ENCODE data around the gene ERP29. TPM values are rescaled to one million over a fixed set of nuclear protein-coding genes. Genes with fewer than 3 reads are reported as not detected.
"Not testable (repeated sequence)": the region's sequence is repeated elsewhere in the genome, so short reads cannot be mapped to it uniquely, and the experiment has no call there.

ERP29 gene
- total RNA-seq, 2 donors from 2014 or later: 152 to 183 TPM

GRCh38 chr12:111995782-111996480 lies 17.3 kb upstream of the ERP29 start:
- H3K4me3 ChIP-seq (ENCODE audit: low read length): no peak overlapping the region
- H3K9me3 ChIP-seq (ENCODE audit: control insufficient read depth, low read length): no peaks in the 10 kb centered on the region
- H3K4me3 Mint-ChIP-seq: no peak overlapping the region
- no peaks in the 10 kb centered on the region for H3K4me1 Mint-ChIP-seq
- H3K36me3 Mint-ChIP-seq (ENCODE audit: low read depth): peaks cover 5% of the 10 kb centered on the region
- no peaks in the 10 kb centered on the region for H3K27me3 ChIP-seq (ENCODE audit: control insufficient read depth, insufficient read depth, low read length, poor library complexity, severe bottlenecking)
- TF ChIP-seq CTCF (conservative IDR thresholded peaks at IDR 0.05): no peak
- H3K4me1 ChIP-seq (ENCODE audit: control insufficient read depth, insufficient read depth, low read length): no peaks in the 10 kb centered on the region
- no peaks in the 10 kb centered on the region for H3K27me3 Mint-ChIP-seq (ENCODE audit: insufficient read depth)
- no peak overlapping the region for H3K27ac Mint-ChIP-seq
- no peaks in the 10 kb centered on the region for H3K36me3 ChIP-seq (ENCODE audit: control insufficient read depth, insufficient read depth, low read length)
- no peaks in the 10 kb centered on the region for H3K9me3 Mint-ChIP-seq
- H3K27ac ChIP-seq (ENCODE audit: low read depth, low read length): no peak overlapping the region
- no peak for DNase-seq
- WGBS, 2 experiments (ENCODE audit: insufficient coverage in 1 of 2, insufficient read length in 1 of 2): 100% methylated on average over 1 of the region's 1 CpG; no CpG with 5 or more reads in 1 of the 2 experiments
- H3K9ac ChIP-seq (ENCODE audit: extremely low read depth, low read length, poor library complexity, severe bottlenecking): no peak overlapping the region

GRCh38 chr12:111997300-111997699 lies 15.9 kb upstream of the ERP29 start:
- H3K36me3 ChIP-seq (ENCODE audit: control insufficient read depth, insufficient read depth, low read length): no peaks in the 10 kb centered on the region
- Mint-ChIP-seq H3K36me3 (ENCODE audit: low read depth) (peaks cover 3% of the 10 kb centered on the region), H3K27me3 (ENCODE audit: insufficient read depth) (no peaks in the 10 kb centered on the region), H3K4me1 (no peaks in the 10 kb centered on the region), H3K27ac (no peak overlapping the region), H3K4me3 (no peak overlapping the region), H3K9me3 (no peaks in the 10 kb centered on the region)
- TF ChIP-seq CTCF (conservative IDR thresholded peaks at IDR 0.05): no peak
- H3K9ac ChIP-seq (ENCODE audit: extremely low read depth, low read length, poor library complexity, severe bottlenecking): no peak overlapping the region
- DNase-seq: no peak
- H3K27me3 ChIP-seq (ENCODE audit: control insufficient read depth, insufficient read depth, low read length, poor library complexity, severe bottlenecking): no peaks in the 10 kb centered on the region
- no peak overlapping the region for H3K27ac ChIP-seq (ENCODE audit: low read depth, low read length)
- WGBS, 2 experiments (ENCODE audit: insufficient coverage in 1 of 2, insufficient read length in 1 of 2): 88% methylated on average over 2 of the region's 2 CpGs; no CpG with 5 or more reads in 1 of the 2 experiments
- H3K4me3 ChIP-seq (ENCODE audit: low read length): no peak overlapping the region
- no peaks in the 10 kb centered on the region for H3K9me3 ChIP-seq (ENCODE audit: control insufficient read depth, low read length)
- H3K4me1 ChIP-seq (ENCODE audit: control insufficient read depth, insufficient read depth, low read length): no peaks in the 10 kb centered on the region

- Mint-ChIP-seq H3K27ac (no peak overlapping the region), H3K36me3 (ENCODE audit: low read depth) (peaks cover 9% of the 10 kb centered on the region), H3K4me1 (no peaks in the 10 kb centered on the region), H3K4me3 (no peak overlapping the region), H3K27me3 (ENCODE audit: insufficient read depth) (no peaks in the 10 kb centered on the region), H3K9me3 (no peaks in the 10 kb centered on the region)
- no peaks in the 10 kb centered on the region for H3K9me3 ChIP-seq (ENCODE audit: control insufficient read depth, low read length)
- H3K9ac ChIP-seq (ENCODE audit: extremely low read depth, low read length, poor library complexity, severe bottlenecking): no peak overlapping the region
- no peak overlapping the region for H3K27ac ChIP-seq (ENCODE audit: low read depth, low read length)
- H3K4me3 ChIP-seq (ENCODE audit: low read length): no peak overlapping the region
- no peaks in the 10 kb centered on the region for H3K27me3 ChIP-seq (ENCODE audit: control insufficient read depth, insufficient read depth, low read length, poor library complexity, severe bottlenecking)
- 93 to 97% methylated on average over 3 to 4 of the region's 4 CpGs for WGBS, 2 experiments (ENCODE audit: insufficient coverage in 1 of 2, insufficient read length in 1 of 2)
- TF ChIP-seq CTCF (conservative IDR thresholded peaks at IDR 0.05): no peak
- no peak for DNase-seq
- H3K36me3 ChIP-seq (ENCODE audit: control insufficient read depth, insufficient read depth, low read length): peaks cover 3% of the 10 kb centered on the region
- no peaks in the 10 kb centered on the region for H3K4me1 ChIP-seq (ENCODE audit: control insufficient read depth, insufficient read depth, low read length)
These were observed 15.2 kb upstream of the ERP29 start for GRCh38 chr12:111998015-111998414.

- H3K4me3 Mint-ChIP-seq; H3K9me3 ChIP-seq (ENCODE audit: control insufficient read depth, low read length); H3K9me3 Mint-ChIP-seq; H3K9ac ChIP-seq (ENCODE audit: extremely low read depth, low read length, poor library complexity, severe bottlenecking); H3K27me3 ChIP-seq (ENCODE audit: control insufficient read depth, insufficient read depth, low read length, poor library complexity, severe bottlenecking); H3K27me3 Mint-ChIP-seq (ENCODE audit: insufficient read depth); H3K4me1 ChIP-seq (ENCODE audit: control insufficient read depth, insufficient read depth, low read length); H3K4me3 ChIP-seq (ENCODE audit: low read length); H3K4me1 Mint-ChIP-seq; H3K27ac ChIP-seq (ENCODE audit: low read depth, low read length); H3K27ac Mint-ChIP-seq; DNase-seq: not testable (repeated sequence)
- H3K36me3 ChIP-seq (ENCODE audit: control insufficient read depth, insufficient read depth, low read length): peaks cover 12% of the 10 kb centered on the region
- H3K36me3 Mint-ChIP-seq (ENCODE audit: low read depth): peaks cover 14% of the 10 kb centered on the region
- WGBS, 2 experiments (ENCODE audit: insufficient coverage in 1 of 2, insufficient read length in 1 of 2): 95 to 97% methylated on average over 7 to 9 of the region's 9 CpGs
These were observed 14.1 kb upstream of the ERP29 start for GRCh38 chr12:111999129-111999528.

Data from endodermal cell (in vitro differentiated cells).